ENCODE results near the gene SLC25A21. TPM values are rescaled to one million over a fixed set of nuclear protein-coding genes. Genes with fewer than 3 reads are reported as not detected.

Gene SLC25A21
- total and polyA plus RNA-seq, 10 of the 15 experiments (the other 5 are each of a cell fraction or from before 2014, with no cell fraction given) = 0.06 to 0.72 (median 0.17) TPM; not detected in 3

DNA sequence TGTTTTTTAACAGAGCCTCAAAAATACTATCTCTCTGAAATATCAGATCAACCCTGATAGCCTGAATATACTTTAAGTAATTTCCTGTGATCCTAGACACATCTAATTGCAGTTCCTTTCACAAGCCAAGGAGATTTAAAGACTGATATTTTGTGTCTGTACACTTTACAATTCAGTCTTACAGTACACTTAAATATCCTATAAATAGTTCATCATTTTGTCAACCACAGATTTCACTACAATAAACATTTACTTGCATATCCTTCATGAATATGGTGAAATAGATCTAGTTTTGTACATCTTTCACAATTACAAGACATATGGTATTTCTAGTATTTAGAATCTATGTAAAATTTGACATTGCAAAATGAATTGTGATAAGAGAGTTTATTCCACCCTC is 349.7 kb downstream of the SLC25A21 start (continued):
- TF ChIP-seq KDM1A (IDR thresholded peaks at IDR 0.05; ENCODE audit: borderline replicate concordance) (no peak), MYB (IDR thresholded peaks at IDR 0.05; ENCODE audit: borderline replicate concordance, low read depth, low read length) (no peak), RCOR1 (conservative IDR thresholded peaks at IDR 0.05; ENCODE audit: low read depth, low read length) (no peak)
- TF ChIP-seq, protein P1, sequence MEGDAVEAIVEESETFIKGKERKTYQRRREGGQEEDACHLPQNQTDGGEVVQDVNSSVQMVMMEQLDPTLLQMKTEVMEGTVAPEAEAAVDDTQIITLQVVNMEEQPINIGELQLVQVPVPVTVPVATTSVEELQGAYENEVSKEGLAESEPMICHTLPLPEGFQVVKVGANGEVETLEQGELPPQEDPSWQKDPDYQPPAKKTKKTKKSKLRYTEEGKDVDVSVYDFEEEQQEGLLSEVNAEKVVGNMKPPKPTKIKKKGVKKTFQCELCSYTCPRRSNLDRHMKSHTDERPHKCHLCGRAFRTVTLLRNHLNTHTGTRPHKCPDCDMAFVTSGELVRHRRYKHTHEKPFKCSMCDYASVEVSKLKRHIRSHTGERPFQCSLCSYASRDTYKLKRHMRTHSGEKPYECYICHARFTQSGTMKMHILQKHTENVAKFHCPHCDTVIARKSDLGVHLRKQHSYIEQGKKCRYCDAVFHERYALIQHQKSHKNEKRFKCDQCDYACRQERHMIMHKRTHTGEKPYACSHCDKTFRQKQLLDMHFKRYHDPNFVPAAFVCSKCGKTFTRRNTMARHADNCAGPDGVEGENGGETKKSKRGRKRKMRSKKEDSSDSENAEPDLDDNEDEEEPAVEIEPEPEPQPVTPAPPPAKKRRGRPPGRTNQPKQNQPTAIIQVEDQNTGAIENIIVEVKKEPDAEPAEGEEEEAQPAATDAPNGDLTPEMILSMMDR (IDR thresholded peaks at IDR 0.05 in 2 of 3, conservative IDR thresholded peaks at IDR 0.05 in 1 of 3; ENCODE audit: control insufficient read depth in 2 of 3, extremely low read depth in 1 of 3, insufficient read depth in 1 of 3, low read depth in 3 of 3, low read length in 3 of 3) = no peak
- TF ChIP-seq, protein P2, sequence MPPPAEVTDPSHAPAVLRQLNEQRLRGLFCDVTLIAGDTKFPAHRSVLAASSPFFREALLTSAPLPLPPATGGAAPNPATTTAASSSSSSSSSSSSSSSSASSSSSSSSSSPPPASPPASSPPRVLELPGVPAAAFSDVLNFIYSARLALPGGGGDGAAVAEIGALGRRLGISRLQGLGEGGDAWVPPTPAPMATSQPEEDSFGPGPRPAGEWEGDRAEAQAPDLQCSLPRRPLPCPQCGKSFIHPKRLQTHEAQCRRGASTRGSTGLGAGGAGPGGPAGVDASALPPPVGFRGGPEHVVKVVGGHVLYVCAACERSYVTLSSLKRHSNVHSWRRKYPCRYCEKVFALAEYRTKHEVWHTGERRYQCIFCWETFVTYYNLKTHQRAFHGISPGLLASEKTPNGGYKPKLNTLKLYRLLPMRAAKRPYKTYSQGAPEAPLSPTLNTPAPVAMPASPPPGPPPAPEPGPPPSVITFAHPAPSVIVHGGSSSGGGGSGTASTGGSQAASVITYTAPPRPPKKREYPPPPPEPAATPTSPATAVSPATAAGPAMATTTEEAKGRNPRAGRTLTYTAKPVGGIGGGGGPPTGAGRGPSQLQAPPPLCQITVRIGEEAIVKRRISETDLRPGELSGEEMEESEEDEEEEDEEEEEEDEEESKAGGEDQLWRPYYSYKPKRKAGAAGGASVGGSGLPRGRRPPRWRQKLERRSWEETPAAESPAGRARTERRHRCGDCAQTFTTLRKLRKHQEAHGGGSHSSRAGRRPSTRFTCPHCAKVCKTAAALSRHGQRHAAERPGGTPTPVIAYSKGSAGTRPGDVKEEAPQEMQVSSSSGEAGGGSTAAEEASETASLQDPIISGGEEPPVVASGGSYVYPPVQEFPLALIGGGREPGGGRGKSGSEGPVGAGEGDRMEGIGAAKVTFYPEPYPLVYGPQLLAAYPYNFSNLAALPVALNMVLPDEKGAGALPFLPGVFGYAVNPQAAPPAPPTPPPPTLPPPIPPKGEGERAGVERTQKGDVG (CRISPR knock-in tag; IDR thresholded peaks at IDR 0.05) = no peak

DNA sequence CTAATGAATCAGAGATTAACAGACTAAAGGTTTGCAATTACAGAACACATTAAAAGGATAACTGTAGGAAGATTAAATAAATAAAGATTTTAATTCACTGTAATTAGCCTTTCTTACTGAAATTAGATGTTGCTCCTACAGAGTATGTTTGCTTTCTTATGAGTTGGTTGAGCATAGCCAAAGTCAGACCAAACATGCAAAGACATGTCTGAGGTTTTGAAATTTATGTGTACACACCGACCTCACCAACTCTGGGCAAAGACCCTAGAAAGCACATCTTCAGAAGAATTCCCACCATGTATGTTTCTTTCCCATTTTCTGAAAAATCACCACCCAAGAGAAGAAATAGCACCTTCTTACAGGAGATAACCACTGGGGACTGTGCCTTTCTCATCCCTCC is 351.5 kb downstream of the SLC25A21 start:
- Histone ChIP-seq H3K9me3 (replicated peaks; ENCODE audit: control insufficient read depth, insufficient read depth, low read length) (no peaks in the 10 kb centered on the region), H3K4me1 (ENCODE audit: control insufficient read depth, insufficient read depth, low read length) (no peaks in the 10 kb centered on the region), H3K4me3 (no peak overlapping the region), H3K79me2 (ENCODE audit: control insufficient read depth, insufficient read depth, low read length) (no peaks in the 10 kb centered on the region), H3K36me3 (ENCODE audit: control insufficient read depth in 2 of 2, insufficient read depth in 2 of 2, low read length in 1 of 2) (no peaks in the 10 kb centered on the region), H3K9ac (ENCODE audit: control insufficient read depth, insufficient read depth, low read length) (no peak overlapping the region), H3K27me3 (replicated peaks in 1 of 2; ENCODE audit: control insufficient read depth in 2 of 2, insufficient read depth in 2 of 2, low read length in 1 of 2) (no peaks in the 10 kb centered on the region), H3K4me2 (ENCODE audit: control insufficient read depth, insufficient read depth) (no peak overlapping the region), H4K20me1 (ENCODE audit: control insufficient read depth, insufficient read depth) (no peaks in the 10 kb centered on the region), H3K27ac (ENCODE audit: control insufficient read depth, insufficient read depth) (no peak overlapping the region), H2AFZ (ENCODE audit: control insufficient read depth, low read depth, low read length) (no peak overlapping the region)
- WGBS (ENCODE audit: insufficient coverage, insufficient replicate concordance, low lambda C conversion rate, missing lambda C conversion rate) = 4% methylated on average over 1 of the region's 1 CpG
- in situ Hi-C loops (cut with MboI) = no loop called here
- CTCF ChIA-PET = no interaction called here
- FAIRE-seq (no peak), ATAC-seq (no peak), DNase-seq (ENCODE audit: low read depth, low spot score) (no peak)
- RAD21 ChIA-PET (ENCODE audit: unreplicated experiment) = no interaction called here
- BruUV-seq (replicated peaks) = no TSS peak
- POLR2A ChIA-PET = no interaction called here
- no peak for TF ChIP-seq IKZF1 (conservative IDR thresholded peaks at IDR 0.05)
- no peak for TF ChIP-seq POLR2AphosphoS2 (IDR thresholded peaks at IDR 0.05; ENCODE audit: low read depth, low read length)
- TF ChIP-seq RELA (IDR thresholded peaks at IDR 0.05; ENCODE audit: borderline replicate concordance, partially characterized antibody) = no peak
- TF ChIP-seq MLLT1 (IDR thresholded peaks at IDR 0.05) = no peak
- TF ChIP-seq, protein P3, sequence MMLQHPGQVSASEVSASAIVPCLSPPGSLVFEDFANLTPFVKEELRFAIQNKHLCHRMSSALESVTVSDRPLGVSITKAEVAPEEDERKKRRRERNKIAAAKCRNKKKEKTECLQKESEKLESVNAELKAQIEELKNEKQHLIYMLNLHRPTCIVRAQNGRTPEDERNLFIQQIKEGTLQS (IDR thresholded peaks at IDR 0.05; ENCODE audit: borderline replicate concordance, extremely low read depth, low read depth, low read length) = no peak
- no peak for TF ChIP-seq MXI1 (IDR thresholded peaks at IDR 0.05; ENCODE audit: low read depth, low read length)
- TF ChIP-seq CHD2 (IDR thresholded peaks at IDR 0.05; ENCODE audit: borderline replicate concordance, low read depth, low read length) = no peak
- TF ChIP-seq FOS (IDR thresholded peaks at IDR 0.05; ENCODE audit: borderline replicate concordance, extremely low read depth, insufficient read length) = no peak
- TF ChIP-seq ATF7 (IDR thresholded peaks at IDR 0.05; ENCODE audit: low read depth) = no peak
- no peak for TF ChIP-seq PML (IDR thresholded peaks at IDR 0.05; ENCODE audit: low read length)
- no peak for TF ChIP-seq SP1 (IDR thresholded peaks at IDR 0.05; ENCODE audit: low read depth, low read length)
- intact Hi-C loops (cut with micrococcal nuclease; ENCODE audit: unreplicated experiment) = no loop called here
- SMC1A ChIA-PET (ENCODE audit: uncharacterized antibody, unreplicated experiment) = no interaction called here

All from GM12878 (cell line).